Inflammatory macrophage treated with lipopolysaccharide for 4 hours (primary cell): ENCODE data around the gene C8A.

Experiments used
- DNase-seq: peaks from one replicate; pipeline ENCODE4 v3.0.0-alpha.2; 2020

The C8A gene

DNA sequence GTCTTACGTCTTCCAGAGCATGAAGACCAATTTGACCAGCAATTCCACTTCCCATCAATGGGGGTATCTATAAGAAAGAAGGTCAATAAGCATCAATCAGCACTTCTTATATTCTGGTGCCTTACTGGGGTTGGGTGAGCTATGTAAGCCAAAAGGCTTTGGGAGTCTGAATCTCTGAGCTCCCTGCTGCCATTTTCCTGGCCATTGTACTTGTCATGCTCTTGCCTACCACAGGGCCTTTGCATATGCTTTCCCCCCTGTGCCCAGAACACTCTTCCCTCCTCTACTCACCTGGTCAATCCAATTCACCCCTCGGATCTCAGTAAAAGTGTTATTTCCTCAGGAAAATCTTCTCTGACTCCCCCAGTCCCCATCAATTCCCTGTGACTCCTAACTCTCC is 74.9 kb downstream of the C8A start:
- DNase-seq: no peak

DNA sequence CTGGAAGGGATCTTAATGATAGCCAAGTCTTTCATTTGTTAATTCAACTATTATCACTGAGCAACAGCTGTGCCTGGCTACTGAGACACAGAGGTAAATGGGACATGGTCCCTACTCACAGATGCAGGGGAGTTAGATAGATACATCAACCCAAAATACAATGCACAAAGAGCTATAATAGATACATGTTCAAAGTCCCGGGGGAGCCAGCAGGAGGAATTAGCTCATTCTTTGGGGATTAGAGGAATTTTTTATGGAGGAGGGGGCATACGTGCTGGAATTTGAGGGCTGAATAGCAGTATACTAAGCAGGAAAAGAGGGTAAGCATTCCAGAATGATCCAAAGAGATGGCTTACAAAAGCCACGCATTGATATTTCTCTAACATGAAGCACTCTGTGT is 76.6 kb downstream of the C8A start:
- DNase-seq: no peak

DNA sequence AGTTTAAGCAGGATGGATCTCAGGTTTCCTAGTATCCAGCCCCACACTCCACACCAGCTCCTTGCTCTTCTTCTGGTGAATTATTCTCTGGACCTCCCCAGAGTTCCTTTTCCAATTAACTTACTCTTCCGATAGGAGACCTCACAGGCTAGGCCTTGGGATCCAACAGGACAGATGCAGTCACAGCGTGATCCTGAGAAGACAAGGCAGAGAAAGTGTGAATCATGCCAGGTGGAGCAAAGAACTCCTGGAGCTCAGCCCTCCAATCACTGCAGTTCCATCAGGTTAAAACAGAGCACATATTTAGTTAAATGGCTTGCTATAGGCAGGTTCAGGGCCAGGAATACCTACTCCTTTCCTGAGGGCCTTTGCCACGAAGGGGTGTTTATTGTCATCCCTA is 77.1 kb downstream of the C8A start:
- no peak for DNase-seq

DNA sequence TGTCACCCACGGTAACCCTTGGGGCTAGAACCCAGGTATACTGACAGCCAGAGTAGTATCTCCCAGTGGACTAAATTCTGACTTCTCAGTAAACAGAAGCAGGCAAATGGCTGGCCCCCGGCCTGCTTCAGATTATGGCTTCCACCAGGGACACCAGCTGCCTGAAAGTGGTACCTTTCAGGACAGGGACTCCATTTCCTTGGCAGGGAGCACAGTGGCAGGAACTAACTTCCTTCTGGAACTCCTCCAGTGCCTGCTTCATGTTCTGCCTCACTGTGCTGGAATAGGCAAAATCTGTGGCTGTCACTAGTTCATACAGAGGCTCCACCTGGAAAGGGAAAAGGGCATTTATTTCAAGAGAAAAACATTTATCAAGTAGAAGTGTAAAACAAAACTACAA is 78.6 kb downstream of the C8A start:
- DNase-seq: no peak

DNA sequence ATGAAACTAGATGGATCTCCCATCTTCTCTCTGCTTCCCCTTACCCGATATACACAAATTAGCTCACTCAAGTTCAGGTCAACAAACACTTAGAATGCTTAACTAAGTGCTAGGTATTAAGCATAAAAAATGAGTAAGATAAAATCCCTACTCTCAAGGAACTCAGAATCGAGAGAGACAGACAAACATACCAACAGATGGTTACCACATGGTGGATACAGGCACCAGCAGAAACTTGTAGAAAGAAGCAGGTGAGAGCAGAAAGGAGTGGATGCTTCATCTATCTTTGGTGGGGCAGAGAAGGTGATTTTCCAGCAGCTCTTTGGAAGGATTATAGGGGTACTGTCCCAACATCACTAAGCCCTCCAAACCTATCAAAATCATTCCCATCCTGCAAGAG is 79.0 kb downstream of the C8A start:
- DNase-seq: no peak

DNA sequence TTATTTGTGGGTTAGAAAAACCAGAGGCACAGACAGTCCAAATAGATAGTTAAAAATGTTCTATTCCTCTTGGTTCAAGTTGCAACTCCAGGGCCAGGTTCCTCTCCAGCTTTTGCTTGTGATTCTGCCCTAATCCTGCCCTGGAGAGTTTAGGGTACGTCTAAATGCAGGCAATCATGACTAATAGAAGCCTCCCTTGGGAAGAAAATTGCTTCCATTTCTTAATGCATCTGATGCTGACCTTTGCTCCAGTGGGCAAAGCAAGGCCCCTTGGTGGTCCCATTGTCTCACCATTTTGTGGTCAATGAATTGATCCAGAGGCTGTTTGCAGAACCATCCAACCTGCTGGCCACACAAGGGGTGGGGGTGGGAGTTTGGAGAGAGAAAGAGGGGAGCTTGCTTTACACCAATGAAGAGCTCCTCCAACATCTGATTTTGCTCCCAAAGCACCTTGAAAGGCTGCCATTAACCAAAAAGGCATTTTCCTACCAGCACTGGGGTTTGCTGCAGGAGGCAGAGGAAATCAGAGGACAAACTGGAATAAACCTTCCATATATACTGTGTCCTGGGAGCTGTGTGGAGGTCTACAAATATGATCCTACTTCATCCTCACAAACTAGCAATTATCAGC is 79.9 kb downstream of the C8A start:
- DNase-seq: no peak

DNA sequence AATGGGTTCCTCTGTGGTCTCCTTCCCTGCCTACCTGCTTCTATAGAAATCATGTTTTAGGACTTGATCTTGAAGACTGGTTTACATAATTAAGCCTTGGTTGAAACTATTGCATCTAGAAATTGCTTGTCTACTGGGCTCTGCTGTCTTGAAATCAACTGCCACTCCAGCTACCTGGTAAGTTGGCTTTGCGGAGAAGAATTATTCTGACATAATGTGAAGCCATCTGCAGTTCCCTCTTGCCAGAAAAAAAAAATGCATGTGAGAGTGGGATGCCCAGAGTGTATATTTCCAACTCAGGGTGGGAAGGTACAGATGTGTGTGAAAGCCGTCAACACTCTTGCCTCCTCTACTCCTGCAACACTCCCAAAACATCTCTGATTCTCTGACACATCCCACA is 84.0 kb downstream of the C8A start:
- DNase-seq: no peak

DNA sequence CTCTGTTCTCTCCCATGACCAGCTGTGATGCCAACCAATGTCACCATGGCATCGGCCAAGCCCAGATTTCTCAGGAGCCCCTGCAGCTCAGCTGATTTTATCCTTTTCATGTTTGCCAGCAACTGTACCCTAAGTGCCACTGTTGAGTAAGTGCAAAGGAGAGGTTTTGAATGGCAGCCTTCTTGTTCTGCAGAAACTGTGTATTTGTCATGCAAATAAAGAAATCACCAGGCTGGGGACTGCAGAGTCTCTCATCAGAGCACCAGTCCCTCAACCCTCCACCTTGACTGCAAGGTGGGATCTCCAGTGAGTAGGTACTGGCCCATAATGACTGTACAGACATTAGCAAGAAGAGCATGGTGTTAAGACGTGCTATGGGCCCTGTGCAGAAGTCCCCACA is 84.6 kb downstream of the C8A start:
- DNase-seq: no peak

DNA sequence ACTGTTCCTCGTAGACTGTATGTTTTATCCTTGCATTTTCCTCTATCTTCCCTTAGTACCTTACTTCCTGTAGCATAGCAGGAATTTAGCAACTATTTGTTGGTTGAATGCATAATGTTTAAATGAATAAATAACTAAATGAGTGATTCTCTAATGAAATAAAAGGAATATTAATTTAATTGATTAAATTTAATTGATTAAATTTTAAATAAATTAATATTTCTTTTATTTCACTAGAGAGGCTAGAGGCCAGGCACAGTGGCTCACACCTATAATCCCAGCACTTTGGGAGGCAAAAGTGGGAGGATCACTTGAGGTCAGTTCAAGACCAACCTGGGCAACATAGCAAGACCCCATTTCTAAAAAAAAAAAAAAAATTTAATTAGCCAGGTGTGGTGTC is 85.4 kb downstream of the C8A start:
- no peak for DNase-seq

DNA sequence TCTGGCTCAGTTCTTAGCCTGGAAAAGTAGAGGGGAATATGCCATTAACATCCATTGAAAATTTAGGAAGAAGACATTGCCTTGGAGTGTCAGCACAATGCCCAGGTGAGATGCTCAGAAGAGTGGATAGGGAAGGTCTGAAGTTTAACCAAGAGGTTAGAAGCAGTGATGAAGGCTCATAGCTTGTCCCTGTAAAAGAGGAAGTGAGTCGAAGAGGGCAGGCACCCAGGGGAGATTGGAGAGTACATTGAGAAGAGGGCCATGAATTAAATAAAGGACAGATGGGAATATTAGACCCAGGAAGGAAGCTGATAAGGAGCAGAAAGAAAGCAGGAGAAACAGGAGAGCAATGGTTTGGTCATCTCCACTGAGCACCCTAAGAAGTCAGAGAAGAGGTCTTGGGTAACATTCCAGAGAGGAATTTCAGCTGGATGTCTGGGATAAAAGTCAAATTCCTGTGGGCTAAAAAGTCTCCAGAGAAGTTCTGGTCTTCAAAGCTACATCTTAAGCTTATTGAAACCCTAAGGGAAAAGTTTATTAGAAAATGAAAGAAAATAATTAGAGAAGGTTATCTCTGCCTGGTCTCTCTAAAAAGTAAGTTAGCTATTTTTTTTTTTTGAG is 93.9 kb downstream of the C8A start:
- DNase-seq: no peak

DNA sequence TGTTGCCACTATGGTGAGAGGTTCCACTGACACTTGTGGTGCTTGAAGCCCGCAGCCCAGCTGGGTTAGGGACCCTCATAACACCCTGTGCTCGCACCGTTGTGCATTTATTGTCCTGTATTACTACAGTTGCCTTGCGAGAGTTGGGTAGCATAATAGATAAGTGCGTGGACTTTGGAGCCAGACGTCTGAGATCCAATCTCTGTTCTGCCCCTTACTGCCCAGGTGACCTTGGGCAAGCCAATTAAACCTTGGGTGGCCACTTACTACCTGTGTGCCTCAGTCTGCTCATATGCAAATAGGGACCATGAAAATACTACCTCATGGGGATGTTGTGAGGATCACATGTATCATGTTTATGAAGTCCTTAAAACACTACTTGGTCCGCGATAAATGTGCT is 97.9 kb downstream of the C8A start:
- no peak for DNase-seq

DNA sequence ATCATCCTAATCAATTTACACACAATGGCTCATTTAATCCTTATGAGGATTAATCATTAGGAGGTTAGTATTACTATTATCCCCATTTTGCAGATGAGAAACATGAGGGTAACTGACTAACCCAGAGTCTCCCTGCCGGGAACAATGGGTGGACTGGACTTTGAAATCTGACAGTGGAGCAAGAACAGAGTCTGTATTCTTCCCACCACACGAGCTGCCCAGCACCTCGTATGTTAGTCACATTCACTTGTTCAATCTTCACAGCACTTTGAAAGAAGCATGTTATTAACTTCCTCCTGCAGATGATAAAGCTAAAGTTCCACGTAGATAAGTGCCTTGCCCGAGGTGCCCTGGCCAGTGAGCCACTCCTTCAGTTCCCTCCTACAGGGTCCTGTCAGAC is 98.8 kb downstream of the C8A start:
- DNase-seq: no peak

DNA sequence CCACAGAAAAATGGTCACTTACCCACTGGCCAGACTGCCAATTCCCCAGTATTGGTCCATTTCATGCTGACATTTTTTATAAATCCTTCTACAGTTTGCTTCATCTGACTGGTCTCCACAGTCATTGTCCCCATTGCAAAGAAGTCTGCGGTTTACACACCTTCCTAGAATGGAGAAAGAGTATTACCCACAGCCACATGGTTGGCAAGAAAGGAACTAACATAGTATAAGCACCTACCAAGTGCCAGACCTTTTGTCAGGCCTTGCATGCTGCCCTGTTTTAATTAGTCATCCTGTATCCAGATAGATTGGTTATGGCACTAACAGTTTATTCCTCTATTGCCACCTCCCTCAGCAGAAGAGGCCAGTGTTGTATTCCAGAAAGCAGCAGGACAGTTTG is 100.1 kb downstream of the C8A start:
- no peak for DNase-seq

DNA sequence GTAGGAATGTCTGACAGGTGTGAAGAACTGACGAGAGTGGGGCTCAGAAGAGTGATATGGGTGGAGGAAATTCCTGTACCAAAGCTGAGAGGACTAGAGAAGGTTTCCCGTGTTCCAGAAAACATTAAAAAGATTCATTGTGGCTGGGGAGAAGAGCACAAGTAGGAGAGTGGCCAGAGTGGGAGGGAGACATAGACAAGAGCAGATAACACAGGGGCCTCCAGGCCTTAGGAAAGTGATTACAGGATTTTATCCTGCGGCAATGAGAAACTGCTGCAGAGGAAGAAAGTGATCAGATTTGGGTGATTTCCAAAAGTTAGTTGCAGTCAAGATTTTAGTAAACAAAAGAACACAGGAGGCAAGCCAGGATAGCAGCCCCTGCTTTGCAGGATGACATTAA is 103.3 kb downstream of the C8A start:
- DNase-seq: no peak

DNA sequence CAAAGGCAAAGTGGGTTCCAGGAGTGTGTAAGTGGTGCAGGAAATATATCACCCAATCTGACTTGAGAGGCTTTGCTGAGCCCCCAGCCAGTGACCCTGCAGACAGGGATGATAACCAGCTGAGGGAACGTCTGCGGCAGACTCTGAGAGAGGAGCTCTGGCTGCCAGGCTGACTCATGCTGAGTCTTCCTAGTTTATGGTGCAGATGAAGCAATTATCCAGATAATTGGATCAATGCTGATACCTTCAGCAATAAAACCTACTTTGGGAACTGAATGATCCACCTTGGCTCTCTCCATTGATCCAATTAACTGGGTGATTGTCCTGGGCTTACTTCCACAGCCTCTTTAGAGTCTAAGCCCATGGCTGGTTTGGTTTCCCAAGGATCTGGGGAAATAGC is 103.9 kb downstream of the C8A start:
- no peak for DNase-seq

DNA sequence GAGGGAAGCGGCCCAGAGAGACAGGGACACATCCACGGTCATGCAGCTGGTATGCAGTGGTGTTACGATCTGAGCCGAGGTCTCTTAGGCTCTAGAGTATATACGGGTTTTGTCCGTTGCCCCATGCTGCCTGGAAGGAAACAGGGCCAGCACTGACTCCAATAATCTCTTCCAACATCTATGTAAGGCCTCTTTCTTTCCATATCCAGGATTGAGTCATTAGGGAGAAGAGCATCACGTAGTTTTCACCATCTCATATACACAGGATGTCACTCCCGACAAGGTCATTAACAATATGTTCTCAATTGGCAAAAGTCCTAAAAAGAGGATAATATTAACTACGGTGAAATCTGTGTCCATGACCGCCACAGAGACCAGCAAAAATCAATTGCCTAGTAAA is 106.8 kb downstream of the C8A start:
- DNase-seq: no peak

DNA sequence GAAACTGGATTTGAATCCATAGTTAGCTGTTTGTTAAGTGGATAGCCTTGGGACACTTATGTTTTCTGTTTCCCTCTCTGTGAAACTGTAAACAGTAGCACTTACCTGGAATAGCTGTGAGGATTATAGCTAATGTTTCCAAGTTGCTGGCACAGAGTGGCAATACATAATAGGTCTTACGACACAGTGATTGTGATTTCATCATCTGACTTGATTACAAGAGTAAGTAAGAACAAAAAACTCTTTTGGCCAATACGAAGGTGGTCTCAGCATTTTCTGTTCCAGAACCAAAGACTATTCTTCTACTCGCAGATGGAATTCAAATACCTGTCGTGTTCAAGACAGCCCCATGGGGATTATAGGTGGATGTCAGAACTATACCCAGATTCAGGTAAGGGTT is 109.1 kb downstream of the C8A start:
- DNase-seq: no peak

DNA sequence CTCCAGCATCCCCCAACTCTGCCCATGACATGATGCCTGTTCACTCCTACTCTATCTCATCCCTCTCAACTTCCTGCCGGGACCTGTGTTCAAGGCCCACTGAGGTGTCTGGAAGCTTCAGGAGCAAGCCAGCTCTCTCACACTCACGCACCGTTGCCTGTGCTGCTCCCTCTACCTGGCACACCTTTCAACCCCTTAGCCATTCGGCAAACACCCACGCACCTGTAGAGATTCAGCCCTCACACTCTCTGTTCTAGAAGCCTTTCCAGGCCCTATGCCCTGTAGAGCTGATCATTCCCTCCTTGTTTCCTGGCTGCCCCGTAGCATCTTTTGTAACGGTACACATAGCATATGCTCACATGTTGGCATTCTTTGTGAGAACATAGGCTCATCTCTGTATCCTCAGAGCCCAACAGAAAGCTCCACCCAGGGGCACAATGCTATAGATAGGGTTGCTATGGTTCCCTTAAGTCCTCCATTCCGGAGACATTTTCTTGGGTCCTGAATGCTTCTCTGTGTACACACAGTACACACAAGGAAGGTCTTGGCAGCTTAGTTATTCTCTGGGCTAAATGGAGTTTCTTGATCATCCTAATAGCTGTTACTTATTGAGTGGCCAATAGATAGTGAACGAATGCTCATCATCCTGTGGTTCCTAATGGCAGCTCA is 109.9 kb downstream of the C8A start:
- DNase-seq: no peak

DNA sequence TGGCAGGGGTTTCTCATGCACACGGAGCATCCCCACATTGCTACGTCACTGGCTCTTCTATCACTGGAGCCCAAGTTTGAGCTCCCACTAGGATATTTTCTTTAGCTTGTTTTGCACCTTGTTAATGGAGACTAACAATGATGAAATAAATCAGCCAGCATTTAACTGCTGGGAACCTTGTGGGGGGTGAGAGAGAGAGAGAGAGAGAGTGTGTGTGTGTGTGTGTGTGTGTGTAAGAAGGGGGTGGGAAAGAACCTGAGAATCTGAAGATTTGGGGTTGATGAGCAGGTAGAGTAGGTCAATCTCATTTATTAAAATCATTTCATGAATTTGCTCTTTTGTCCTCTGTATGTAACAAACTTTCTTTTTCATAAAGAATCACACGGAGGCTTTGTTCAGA is 110.6 kb downstream of the C8A start:
- DNase-seq: no peak

DNA sequence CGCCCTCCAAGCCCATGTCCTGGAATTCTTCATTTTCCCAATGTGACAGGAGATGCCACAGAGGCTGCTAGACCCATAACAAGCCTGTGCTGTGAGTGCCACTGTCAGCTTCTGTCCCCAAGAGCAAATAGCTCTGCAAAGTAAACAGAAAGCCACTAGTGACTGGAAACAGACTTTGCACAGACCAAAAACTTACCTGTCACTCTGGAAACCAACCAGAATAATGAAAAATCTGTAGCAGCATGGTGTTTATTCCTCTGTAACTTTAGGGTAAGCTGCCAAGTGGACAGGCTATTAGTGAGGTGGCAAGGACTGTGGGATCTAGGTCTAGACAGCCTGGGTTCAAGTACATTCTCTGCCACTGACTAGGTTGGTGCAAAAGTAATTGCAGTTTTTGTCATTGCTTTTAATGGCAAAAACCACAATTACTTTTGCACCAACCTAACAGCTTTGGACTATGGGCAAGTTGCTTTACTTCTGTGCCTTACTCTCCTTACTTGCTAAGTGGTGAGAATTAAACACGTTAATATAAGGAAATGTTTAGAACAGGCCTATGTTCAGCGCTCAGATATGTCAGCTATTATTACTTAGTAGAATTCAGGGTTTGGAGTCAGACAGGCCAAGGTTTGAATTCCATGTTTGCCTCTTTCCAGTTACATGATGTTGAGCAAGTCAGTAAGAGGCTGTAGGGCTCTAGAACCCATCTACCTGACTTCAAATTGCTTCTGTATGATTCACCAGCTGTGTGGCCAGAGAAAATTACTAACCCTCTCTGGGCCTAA is 111.5 kb downstream of the C8A start, which contains the start of gene C8B:
C8B (minus strand) TSS at position 100 of the 782 bp plus-strand sequence; CDS start at position 33, 67 bp downstream.
- DNase-seq: no peak

DNA sequence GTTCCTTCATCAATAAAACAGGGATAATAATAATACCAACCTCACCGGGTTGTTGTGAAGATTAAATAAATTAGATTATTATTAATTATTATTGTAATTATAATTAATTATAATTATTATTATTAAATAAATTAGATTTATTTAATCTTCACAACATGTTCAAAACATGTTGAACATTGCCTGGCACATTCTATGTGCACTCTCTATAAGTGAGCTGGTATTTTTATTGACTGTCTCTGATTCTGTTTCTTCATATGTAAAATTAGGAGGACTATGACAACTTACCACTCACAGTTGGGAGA is 112.1 kb downstream of the C8A start:
- no peak for DNase-seq

DNA sequence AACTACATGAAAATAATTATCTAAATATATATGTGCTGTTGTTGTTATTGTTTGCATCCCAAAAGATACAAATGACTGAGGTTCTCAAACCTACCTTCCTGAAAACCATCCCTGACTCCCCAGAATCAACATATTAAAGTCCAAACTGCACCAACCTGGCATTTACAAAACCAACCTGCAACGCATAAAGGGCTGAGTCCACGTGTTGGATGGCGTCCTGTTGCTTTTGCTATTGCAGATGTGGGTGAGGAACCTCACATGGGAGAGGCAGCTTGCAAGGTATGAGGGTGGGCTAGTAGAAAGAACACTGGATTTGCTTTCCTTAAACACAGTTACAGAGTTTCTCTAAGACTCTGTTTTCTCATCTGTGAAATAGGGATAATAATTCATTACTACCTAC is 112.8 kb downstream of the C8A start:
- DNase-seq: no peak
